IPS-18a (cell line): ENCODE data around the gene HOXD12.

Experiments
- H3K27ac ChIP-seq: one replicate; pipeline ENCODE4 v1.5.1; 2013; ENCODE audit warnings: low read length
- H3K27me3 ChIP-seq: one replicate; pipeline ENCODE4 v1.6.1; 2013; ENCODE audit warnings: mild to moderate bottlenecking, low read length; ENCODE audit not compliant: control insufficient read depth, insufficient read depth
- H3K36me3 ChIP-seq: one replicate; pipeline ENCODE4 v1.6.1; 2013; ENCODE audit warnings: low read depth, low read length; ENCODE audit not compliant: control insufficient read depth
- H3K4me1 ChIP-seq: one replicate; pipeline ENCODE4 v1.6.1; 2013; ENCODE audit warnings: low read depth, low read length; ENCODE audit not compliant: control insufficient read depth
- H3K4me3 ChIP-seq: one replicate; pipeline ENCODE4 v1.5.1; 2013; ENCODE audit warnings: low read length
- H3K9ac ChIP-seq: one replicate; pipeline ENCODE4 v1.6.1; 2013; ENCODE audit warnings: mild to moderate bottlenecking, low read length, moderate library complexity
- H3K9me3 ChIP-seq: one replicate; pipeline ENCODE4 v1.6.1; 2013; ENCODE audit warnings: low read depth, low read length; ENCODE audit not compliant: control insufficient read depth

The HOXD12 gene, protein sequence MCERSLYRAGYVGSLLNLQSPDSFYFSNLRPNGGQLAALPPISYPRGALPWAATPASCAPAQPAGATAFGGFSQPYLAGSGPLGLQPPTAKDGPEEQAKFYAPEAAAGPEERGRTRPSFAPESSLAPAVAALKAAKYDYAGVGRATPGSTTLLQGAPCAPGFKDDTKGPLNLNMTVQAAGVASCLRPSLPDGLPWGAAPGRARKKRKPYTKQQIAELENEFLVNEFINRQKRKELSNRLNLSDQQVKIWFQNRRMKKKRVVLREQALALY

DNA sequence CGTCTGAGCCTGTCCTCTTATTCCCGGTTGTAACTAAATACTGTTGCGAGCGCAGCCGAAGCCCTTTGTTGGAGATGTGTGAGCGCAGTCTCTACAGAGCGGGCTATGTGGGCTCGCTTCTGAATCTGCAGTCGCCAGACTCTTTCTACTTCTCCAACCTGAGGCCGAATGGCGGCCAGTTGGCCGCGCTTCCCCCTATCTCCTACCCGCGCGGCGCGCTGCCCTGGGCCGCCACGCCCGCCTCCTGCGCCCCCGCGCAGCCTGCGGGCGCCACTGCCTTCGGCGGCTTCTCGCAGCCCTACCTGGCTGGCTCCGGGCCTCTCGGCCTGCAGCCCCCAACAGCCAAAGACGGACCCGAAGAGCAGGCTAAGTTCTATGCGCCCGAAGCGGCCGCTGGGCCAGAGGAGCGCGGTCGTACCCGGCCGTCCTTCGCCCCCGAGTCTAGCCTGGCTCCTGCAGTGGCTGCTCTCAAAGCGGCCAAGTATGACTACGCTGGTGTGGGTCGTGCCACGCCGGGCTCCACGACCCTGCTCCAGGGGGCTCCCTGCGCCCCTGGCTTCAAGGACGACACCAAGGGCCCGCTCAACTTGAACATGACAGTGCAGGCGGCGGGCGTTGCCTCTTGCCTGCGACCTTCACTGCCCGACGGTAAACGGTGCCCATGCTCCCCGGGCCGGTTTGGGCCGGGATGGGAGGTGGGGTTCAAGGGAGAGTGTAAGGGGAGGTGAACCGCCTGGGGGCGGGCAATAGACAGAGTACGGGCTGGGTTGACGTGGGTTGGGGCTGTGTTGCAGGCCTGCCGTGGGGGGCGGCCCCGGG, at the start of gene HOXD12:
TSS of gene HOXD12 (plus strand) at position 68 of the 819 bp plus-strand sequence. CDS start at position 75, 7 bp downstream.
- no peaks in the 10 kb centered on the region for H3K36me3 ChIP-seq
- H3K27me3 ChIP-seq, result peaks cover 100% of the 10 kb centered on the region
- H3K4me1 ChIP-seq, result peaks cover 22% of the 10 kb centered on the region
- no peaks in the 10 kb centered on the region for H3K9me3 ChIP-seq
- H3K4me3 ChIP-seq, result peak within 1 kb of the TSS; percentile 5
- no peak within 1 kb of the TSS for H3K27ac ChIP-seq
- H3K9ac ChIP-seq, result no peak within 1 kb of the TSS

DNA sequence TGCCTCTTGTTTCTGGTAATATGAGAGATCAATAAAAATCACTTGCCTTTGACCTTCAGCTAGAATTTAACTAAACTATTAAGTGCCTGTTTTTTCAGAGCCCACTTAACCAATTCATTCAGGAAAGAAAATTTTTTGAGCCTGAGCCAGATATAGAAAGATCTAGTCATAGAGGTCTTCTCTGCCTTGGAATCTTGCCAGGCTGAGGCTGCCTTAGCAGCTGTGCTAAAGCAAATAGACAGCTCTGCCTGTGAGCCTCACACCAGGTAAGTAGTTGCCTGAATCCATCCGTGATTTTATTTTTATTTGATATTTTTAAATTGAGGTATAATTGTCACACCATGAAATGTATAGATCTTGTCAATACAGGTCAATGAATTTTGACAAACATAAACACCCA, 43.2 kb upstream of the HOXD12 start:
- Histone ChIP-seq H3K4me3 (no peak overlapping the region), H3K9me3 (no peaks in the 10 kb centered on the region), H3K4me1 (no peaks in the 10 kb centered on the region), H3K27ac (no peak overlapping the region), H3K36me3 (no peaks in the 10 kb centered on the region), H3K27me3 (peaks cover 15% of the 10 kb centered on the region), H3K9ac (no peak overlapping the region)

DNA sequence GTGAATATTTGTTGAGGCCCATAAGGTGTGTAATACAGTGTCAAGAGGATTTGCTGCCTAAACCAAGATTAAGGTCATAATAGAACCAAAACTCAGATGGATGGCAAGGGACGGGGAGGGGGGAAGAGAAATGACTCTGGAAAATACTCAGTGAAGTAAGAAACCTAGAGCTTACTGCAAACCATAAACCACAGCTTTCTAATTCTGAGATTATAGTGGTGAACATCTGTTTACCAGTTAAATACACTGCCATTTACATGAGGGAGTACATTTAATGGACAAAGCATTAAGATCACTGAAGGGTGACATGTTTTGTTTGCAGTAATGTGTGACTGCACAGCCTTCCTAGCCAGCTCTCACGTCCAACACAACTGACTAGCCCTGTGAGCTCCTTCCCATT, 35.6 kb upstream of the HOXD12 start:
- H3K27me3 ChIP-seq, result peaks cover 83% of the 10 kb centered on the region
- H3K4me3 ChIP-seq, result no peak overlapping the region
- no peak overlapping the region for H3K27ac ChIP-seq
- H3K9me3 ChIP-seq, result no peaks in the 10 kb centered on the region
- peaks cover 11% of the 10 kb centered on the region for H3K4me1 ChIP-seq
- no peak overlapping the region for H3K9ac ChIP-seq
- no peaks in the 10 kb centered on the region for H3K36me3 ChIP-seq

DNA sequence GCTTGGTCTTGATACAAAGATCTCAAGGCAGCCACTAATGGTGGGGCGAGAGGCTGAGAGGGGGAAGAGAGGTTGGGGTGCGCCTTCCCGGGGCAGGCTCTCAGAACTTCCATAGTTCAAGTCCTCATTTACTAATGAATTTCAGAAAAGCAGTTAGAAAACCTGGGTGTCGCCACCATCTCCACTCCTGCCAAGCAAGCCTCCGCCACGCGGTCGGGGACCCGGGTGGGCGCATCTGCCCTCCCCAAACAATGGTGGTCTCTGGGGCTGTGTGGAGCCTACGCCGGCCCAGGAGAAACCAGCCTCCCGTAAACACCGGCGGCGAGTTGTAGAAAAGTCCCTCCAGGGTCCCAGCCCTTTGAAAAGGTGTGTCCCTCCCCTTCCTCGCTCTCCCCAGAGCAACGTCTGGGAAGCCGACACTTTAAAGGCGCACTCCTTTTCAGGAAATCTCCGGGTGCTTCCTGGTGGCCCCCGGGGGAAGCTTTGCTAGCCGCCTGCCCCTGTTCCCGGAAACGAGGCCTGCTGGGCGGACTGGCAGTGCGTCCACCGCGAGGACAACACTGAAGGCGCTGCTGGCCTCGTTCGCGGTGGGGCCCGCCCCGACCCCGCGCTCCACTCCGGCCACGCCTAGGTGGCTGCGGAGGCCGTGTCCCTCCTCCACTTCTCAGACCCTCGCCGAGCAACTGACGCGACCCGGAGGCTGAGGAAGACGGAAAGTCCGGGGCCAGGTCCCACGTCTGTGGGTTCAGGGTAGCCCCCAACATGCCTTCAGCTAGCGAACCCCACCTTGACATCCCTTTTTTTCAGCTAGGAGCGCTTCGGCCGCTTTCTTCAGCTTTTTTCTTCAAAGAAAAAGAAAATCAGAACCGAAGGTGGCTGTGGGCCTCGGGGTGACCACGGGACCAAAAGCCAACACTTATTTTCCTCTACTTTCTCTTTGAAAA, 32.7 kb upstream of the HOXD12 start:
- Histone ChIP-seq H3K36me3 (no peaks in the 10 kb centered on the region), H3K9ac (no peak overlapping the region), H3K4me3 (peak overlapping the region; percentile 43), H3K9me3 (no peaks in the 10 kb centered on the region), H3K27ac (no peak overlapping the region), H3K27me3 (peaks cover 100% of the 10 kb centered on the region), H3K4me1 (peaks cover 11% of the 10 kb centered on the region)

DNA sequence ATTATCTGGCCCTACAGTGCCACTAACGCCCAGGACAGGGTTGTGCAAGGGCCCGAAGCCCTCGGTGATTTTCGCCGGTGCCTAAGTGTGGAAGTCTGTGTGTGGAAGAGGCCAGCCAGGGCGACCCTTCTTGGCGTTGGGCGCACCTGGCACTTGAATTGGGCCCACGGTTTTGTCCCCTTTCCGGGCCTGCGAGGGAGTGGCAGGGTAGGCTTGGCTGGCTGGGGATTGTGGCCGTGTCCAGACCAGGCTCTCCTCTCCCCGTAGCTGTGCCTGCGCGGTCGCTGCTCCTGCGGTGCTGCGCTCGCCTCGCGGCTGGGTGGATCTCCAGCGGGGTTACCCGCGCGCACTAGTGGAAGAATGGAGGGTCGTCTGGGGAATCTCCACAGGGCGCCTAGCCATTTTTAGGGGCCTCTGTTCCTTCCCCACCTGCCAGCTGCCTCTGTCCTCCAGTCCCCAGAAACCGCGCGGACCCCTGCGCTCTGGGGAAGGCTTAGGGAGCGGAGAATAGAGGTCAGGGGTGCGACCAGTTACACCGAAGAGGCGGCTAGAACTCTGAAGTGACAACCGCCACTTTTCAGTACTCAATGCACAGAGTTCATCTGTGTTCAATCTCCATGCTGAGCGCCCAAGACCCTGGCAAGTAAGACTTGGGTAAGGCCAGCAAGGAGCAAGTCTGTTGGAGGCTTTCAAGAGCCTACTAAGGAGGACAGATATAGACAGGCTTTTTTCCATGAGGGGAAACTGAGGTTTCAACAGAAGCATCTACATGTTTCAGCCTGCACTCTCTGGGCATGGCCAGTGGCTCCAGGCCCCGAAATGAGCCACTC, 31.8 kb upstream of the HOXD12 start:
- peaks cover 100% of the 10 kb centered on the region for H3K27me3 ChIP-seq
- peak overlapping the region; percentile 43 for H3K4me3 ChIP-seq
- no peaks in the 10 kb centered on the region for H3K9me3 ChIP-seq

DNA sequence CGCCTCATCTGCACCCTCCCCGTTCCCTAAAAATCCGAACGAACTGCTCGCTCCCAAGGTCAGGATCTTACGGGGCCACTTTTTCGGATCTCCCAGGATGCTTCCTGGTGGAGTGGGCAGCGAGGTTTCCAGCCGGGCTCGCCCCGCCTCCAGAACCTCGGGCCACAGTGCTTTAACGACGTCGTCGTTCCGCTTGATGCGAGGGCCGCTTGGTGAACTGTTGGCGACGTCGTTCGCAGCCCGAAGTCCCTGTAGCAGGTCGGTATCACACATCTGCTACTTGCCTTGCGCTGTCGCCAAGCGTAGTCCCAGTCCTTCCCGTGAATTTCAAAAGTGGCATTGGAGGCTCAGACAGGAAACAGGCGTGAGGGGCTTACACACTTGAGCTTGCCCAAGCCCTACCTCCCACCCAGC, 31.2 kb upstream of the HOXD12 start:
- H3K9me3 ChIP-seq, result no peaks in the 10 kb centered on the region
- peaks cover 11% of the 10 kb centered on the region for H3K4me1 ChIP-seq
- peaks cover 100% of the 10 kb centered on the region for H3K27me3 ChIP-seq
- no peak overlapping the region for H3K4me3 ChIP-seq
- no peak overlapping the region for H3K9ac ChIP-seq
- no peaks in the 10 kb centered on the region for H3K36me3 ChIP-seq
- H3K27ac ChIP-seq, result no peak overlapping the region

More for the DNA sequence above, 31.8 kb upstream of the HOXD12 start:
- no peak overlapping the region for H3K27ac ChIP-seq
- H3K9ac ChIP-seq, result no peak overlapping the region
- H3K36me3 ChIP-seq, result no peaks in the 10 kb centered on the region
- H3K4me1 ChIP-seq, result peaks cover 11% of the 10 kb centered on the region

DNA sequence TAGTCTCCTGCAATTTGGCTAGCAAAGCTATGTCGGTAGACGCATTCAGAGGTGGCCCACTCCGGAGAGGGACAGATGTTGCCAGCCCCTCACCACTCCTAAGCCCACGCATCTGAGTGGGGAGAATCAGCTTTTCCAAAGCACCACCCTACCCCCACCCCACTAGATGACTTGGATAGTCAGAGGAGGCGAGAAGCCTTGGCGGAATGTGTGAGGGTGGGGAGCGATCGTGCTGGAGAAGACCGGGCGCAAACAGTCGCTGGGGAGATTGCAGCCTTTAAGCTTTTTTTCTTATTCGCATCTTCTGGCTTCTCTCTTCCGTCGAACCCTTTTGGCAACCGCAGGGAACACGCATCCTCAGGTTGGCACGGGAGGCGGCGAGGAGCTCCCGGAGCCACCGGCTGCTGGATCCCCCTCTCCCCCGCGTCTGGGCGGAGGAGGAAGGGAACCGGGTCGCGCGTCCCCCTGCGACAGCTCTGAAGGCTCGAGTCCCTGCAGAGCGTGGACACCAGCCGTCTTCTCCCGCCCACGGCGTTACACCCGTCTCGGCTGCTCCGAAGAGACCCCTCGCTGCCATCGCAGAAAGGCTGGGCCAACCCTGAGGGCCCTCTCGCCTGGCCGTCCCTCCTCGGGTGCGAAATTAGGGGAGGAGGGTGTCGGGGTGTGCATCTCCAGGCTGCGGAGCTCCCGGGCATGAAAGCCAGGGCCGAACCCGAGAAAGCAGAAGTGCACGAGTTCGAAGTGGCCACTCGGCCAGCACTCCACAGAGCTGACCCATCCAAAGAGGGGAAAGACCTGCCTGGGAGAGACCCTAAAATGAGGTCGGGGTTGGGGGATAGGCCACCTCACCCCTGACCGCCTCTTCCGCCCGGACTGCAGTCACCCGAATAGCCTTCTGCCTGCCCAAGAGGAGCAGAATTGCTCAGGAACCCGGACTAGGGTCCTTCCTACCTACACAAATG, 28.0 kb upstream of the HOXD12 start:
- Histone ChIP-seq H3K27me3 (peaks cover 100% of the 10 kb centered on the region), H3K9ac (no peak overlapping the region), H3K27ac (no peak overlapping the region), H3K9me3 (no peaks in the 10 kb centered on the region), H3K4me3 (no peak overlapping the region), H3K4me1 (peaks cover 9% of the 10 kb centered on the region), H3K36me3 (no peaks in the 10 kb centered on the region)

DNA sequence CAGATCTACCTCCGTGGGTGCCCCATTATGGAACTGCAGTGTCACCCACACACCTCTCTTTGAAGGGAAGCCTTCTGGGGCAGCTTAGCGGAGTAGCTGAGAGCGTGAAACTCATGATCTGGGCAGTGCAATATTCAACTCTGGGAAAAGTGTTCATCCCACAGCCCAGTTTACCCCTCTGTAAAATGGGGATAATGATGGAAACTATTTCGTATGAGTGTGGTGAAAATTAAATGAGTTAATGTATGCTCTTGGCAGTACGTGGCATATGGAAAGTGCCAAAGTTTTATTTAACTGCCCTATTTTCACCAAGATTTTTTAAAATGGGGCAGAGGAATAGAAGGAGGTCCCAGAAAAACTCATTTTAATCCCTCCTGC, 27.3 kb upstream of the HOXD12 start:
- Histone ChIP-seq H3K9me3 (no peaks in the 10 kb centered on the region), H3K4me3 (no peak overlapping the region), H3K27me3 (peaks cover 100% of the 10 kb centered on the region), H3K4me1 (peaks cover 8% of the 10 kb centered on the region), H3K27ac (no peak overlapping the region), H3K36me3 (no peaks in the 10 kb centered on the region), H3K9ac (no peak overlapping the region)

DNA sequence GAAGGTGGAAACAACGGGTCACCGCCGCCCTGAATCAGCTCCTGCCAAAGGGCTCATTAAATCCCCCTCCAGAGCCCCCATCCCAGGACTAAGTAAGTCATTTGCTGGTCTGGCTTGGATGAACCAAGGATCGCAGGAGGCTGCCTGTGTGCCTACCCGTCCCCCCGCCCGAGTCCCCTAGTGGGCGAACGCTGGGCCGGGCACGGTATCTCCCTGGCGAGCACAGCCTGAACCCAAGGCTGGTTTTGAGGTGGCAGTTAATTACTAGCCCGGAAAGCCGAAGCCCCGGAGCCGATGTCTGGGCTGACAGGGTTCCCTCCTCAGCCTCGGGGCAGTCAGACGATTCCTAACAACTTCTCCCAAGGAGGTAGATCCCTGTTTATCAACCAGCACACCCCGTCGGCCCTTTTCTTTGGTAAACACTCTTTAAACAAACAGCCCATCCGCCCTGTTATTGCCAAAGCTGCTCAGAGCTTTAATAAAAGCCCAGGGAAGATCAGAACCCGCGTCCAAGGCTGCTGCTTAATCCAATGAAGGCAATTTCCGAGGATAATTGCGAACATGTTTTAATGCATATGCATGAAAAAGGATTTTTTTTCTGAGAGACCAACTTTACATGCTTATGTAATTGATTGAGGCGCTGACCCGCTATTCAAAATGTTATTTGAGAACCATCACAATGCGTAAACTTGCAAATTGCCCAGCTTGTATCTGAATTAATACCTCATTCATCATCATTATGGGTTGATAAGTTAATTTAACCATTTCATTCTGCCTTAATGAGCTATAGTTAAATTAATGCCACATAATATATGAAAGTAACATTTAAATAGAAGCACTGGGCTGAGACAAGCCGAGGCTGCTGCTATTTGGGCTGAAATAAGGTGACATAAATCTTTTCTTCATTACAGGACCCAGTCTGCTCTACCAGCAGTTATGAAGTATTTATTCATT, 26.4 kb upstream of the HOXD12 start:
- Histone ChIP-seq H3K36me3 (no peaks in the 10 kb centered on the region), H3K9me3 (no peaks in the 10 kb centered on the region), H3K27ac (no peak overlapping the region), H3K9ac (no peak overlapping the region), H3K27me3 (peaks cover 100% of the 10 kb centered on the region), H3K4me3 (no peak overlapping the region), H3K4me1 (peaks cover under 1% of the 10 kb centered on the region)
